CD4-positive, alpha-beta T cell (primary cell): ENCODE measurements around the gene MYH3. TPM values are rescaled to one million over a fixed set of nuclear protein-coding genes. Genes with fewer than 3 reads are reported as not detected.
A peak's percentile ranks its signal among the peaks of the same experiment; 100 is the strongest.

Experiments
- ATAC-seq: fragments of 200-7000 bp; cut with Tn5 transposase; one replicate; pipeline ENCODE4 v1.10.0; 2022; ENCODE audit warnings: mild to moderate bottlenecking; ENCODE audit not compliant: poor library complexity
- CTCF ChIA-PET: fragments of 350-600 bp; sonication (Branson Sonifier 250); formaldehyde crosslinking; loops from one replicate; lab custom pipeline; 2021; ENCODE audit warnings: antibody characterized with exemption, inconsistent platforms; lab: Charles Lee
- POLR2A ChIA-PET: fragments of 350-600 bp; sonication (Branson Sonifier 250); formaldehyde crosslinking; loops from one replicate; lab custom pipeline; 2021; ENCODE audit warnings: antibody characterized with exemption, inconsistent platforms; lab: Charles Lee
- DNase-seq, 14 experiments: peaks; one replicate each; pipeline ENCODE4 v3.0.0-alpha.2; 2013 to 2020; ENCODE audit warnings: mixed read lengths in 2 of 14
- H3K27ac ChIP-seq, 2 donors: one replicate each; pipeline versions ENCODE4 v1.5.1 to v1.7.0; 2013; ENCODE audit warnings: low read length in 2 of 2, low read depth in 1 of 2, mild to moderate bottlenecking in 1 of 2
- H3K27me3 ChIP-seq, 2 experiments: 1 replicate in 1 of 2; 2 replicates in 1 of 2; pipeline versions ENCODE4 v1.6.1 to v1.7.0; 2013; ENCODE audit warnings: low read length in 2 of 2, control low read depth in 1 of 2, mild to moderate bottlenecking in 1 of 2, moderate library complexity in 1 of 2; ENCODE audit not compliant: insufficient read depth in 2 of 2, control insufficient read depth in 1 of 2
- H3K36me3 ChIP-seq: one replicate; pipeline ENCODE4 v1.6.1; 2013; ENCODE audit warnings: low read length, control low read depth; ENCODE audit not compliant: insufficient read depth
- H3K4me1 ChIP-seq: one replicate; pipeline ENCODE4 v1.6.1; 2013; ENCODE audit warnings: low read length, control low read depth; ENCODE audit not compliant: insufficient read depth
- H3K4me3 ChIP-seq: one replicate; pipeline ENCODE4 v1.5.1; 2013; ENCODE audit warnings: mild to moderate bottlenecking, low read length, moderate library complexity
- H3K9me3 ChIP-seq, 2 experiments: 1 replicate in 1 of 2; 2 replicates in 1 of 2; pipeline versions ENCODE4 v1.6.1 to v1.7.0; 2013; ENCODE audit warnings: low read length in 2 of 2, mild to moderate bottlenecking in 2 of 2, control low read depth in 1 of 2, moderate library complexity in 1 of 2; ENCODE audit not compliant: control insufficient read depth in 1 of 2, insufficient read depth in 1 of 2
- H3K27ac Mint-ChIP-seq: one replicate; pipeline ENCODE4 v1.8.0; 2020; ENCODE audit warnings: mixed read lengths
- H3K27me3 Mint-ChIP-seq: one replicate; pipeline ENCODE4 v1.8.0; 2021; ENCODE audit warnings: mixed read lengths
- H3K36me3 Mint-ChIP-seq: one replicate; pipeline ENCODE4 v1.8.0; 2021; ENCODE audit warnings: low read depth, mixed read lengths
- H3K4me1 Mint-ChIP-seq: one replicate; pipeline ENCODE4 v1.8.0; 2021; ENCODE audit warnings: low read depth, mixed read lengths
- H3K4me3 Mint-ChIP-seq: one replicate; pipeline ENCODE4 v1.8.0; 2020; ENCODE audit warnings: mild to moderate bottlenecking, mixed read lengths
- H3K9me3 Mint-ChIP-seq: one replicate; pipeline ENCODE4 v1.8.0; 2020; ENCODE audit warnings: mixed read lengths
- CTCF ChIP-seq: fragments of 200-600 bp; IDR thresholded peaks from one replicate; pipeline ENCODE4 v1.8.0; 2022; ENCODE audit warnings: antibody characterized with exemption, mild to moderate bottlenecking
- intact Hi-C, 2 experiments: fragments of 100-400 bp; cut with DNase I in 1 of 2; cut with micrococcal nuclease in 1 of 2; formaldehyde crosslinking; loops; one replicate each; pipeline versions ENCODE4 v1.15.1 to v1.9.0; 2023 to 2025; cut with DNase I, micrococcal nuclease
- total RNA-seq, 174 experiments: library from RNA in 2 of 174; stranded (reverse) in 2 of 174; gene quantifications; one replicate each; pipeline ENCODE4 v1.2.3 and lab custom pipeline; 2021 to 2026

MYH3 gene
- total RNA-seq, 2 experiments from 2014 or later, result 5.4 to 5.6 TPM

- no peak overlapping the region for H3K27ac Mint-ChIP-seq
- POLR2A ChIA-PET, result no interaction called here
- no peaks in the 10 kb centered on the region for H3K27me3 Mint-ChIP-seq
- Histone ChIP-seq H3K4me3 (no peak overlapping the region), H3K36me3 (no peaks in the 10 kb centered on the region), H3K9me3 (peaks cover 0 to 3% of the 10 kb centered on the region in 2 experiments), H3K4me1 (no peaks in the 10 kb centered on the region), H3K27ac (no peak overlapping the region), H3K27me3 (no peaks in the 10 kb centered on the region)
- no peak overlapping the region for H3K4me3 Mint-ChIP-seq
- CTCF ChIA-PET, result interaction anchor here (2.4 kb wide), 1 partner anchor 13 kb away, joined by 9 read pairs; no protein-coding TSS in a partner anchor
- ATAC-seq (no peak), DNase-seq (no peak)
- H3K9me3 Mint-ChIP-seq, result no peaks in the 10 kb centered on the region
- TF ChIP-seq CTCF, result no peak
- H3K36me3 Mint-ChIP-seq, result peaks cover 53% of the 10 kb centered on the region
- no peaks in the 10 kb centered on the region for H3K4me1 Mint-ChIP-seq
- intact Hi-C loops, result no loop called here
Observed at GRCh38 chr17:10633738-10634379, 23.2 kb downstream of the MYH3 start.

- no peaks in the 10 kb centered on the region for H3K9me3 Mint-ChIP-seq
- ChIA-PET POLR2A (no interaction called here), CTCF (interaction anchor here (1.7 kb wide), 1 partner anchor 9 kb away, joined by 3 read pairs; no protein-coding TSS in a partner anchor)
- intact Hi-C loops, result no loop called here
- H3K27me3 Mint-ChIP-seq, result no peaks in the 10 kb centered on the region
- TF ChIP-seq CTCF, result no peak
- Histone ChIP-seq H3K4me3 (no peak overlapping the region), H3K27ac (no peak overlapping the region), H3K27me3 (no peaks in the 10 kb centered on the region), H3K36me3 (no peaks in the 10 kb centered on the region), H3K4me1 (no peaks in the 10 kb centered on the region), H3K9me3 (peaks cover 0 to 3% of the 10 kb centered on the region in 2 experiments)
- H3K4me1 Mint-ChIP-seq, result no peaks in the 10 kb centered on the region
- no peak overlapping the region for H3K4me3 Mint-ChIP-seq
- DNase-seq (no peak), ATAC-seq (no peak)
- H3K27ac Mint-ChIP-seq, result no peak overlapping the region
- peaks cover 47% of the 10 kb centered on the region for H3K36me3 Mint-ChIP-seq
Observed at GRCh38 chr17:10631701-10632100, 25.4 kb downstream of the MYH3 start.

GRCh38 chr17:10631048-10631700 lies 25.9 kb downstream of the MYH3 start:
- ChIA-PET CTCF (interaction anchor here (0.8 to 1.7 kb wide), 2 partner anchors 9 to 14 kb away, joined by 3 read pairs; no protein-coding TSS in a partner anchor), POLR2A (no interaction called here)
- H3K4me1 ChIP-seq, result no peaks in the 10 kb centered on the region
- no peak for ATAC-seq
- H3K27me3 Mint-ChIP-seq, result no peaks in the 10 kb centered on the region
- H3K4me3 Mint-ChIP-seq, result no peak overlapping the region
- no peaks in the 10 kb centered on the region for H3K4me1 Mint-ChIP-seq
- peaks cover 0 to 3% of the 10 kb centered on the region in 2 experiments for H3K9me3 ChIP-seq
- no peak overlapping the region for H3K27ac ChIP-seq
- no peaks in the 10 kb centered on the region for H3K36me3 ChIP-seq
- peak; percentile 81 for TF ChIP-seq CTCF
- intact Hi-C loops, result no loop called here
- no peaks in the 10 kb centered on the region for H3K9me3 Mint-ChIP-seq
- no peak overlapping the region for H3K4me3 ChIP-seq
- peaks cover 47% of the 10 kb centered on the region for H3K36me3 Mint-ChIP-seq
- H3K27ac Mint-ChIP-seq, result no peak overlapping the region
- H3K27me3 ChIP-seq, result no peaks in the 10 kb centered on the region
- peak in 5 of 14 experiments; percentile 7 to 45 (median 37) for DNase-seq
